ENCODE data around the gene PGAP2.

PGAP2 gene

DNA sequence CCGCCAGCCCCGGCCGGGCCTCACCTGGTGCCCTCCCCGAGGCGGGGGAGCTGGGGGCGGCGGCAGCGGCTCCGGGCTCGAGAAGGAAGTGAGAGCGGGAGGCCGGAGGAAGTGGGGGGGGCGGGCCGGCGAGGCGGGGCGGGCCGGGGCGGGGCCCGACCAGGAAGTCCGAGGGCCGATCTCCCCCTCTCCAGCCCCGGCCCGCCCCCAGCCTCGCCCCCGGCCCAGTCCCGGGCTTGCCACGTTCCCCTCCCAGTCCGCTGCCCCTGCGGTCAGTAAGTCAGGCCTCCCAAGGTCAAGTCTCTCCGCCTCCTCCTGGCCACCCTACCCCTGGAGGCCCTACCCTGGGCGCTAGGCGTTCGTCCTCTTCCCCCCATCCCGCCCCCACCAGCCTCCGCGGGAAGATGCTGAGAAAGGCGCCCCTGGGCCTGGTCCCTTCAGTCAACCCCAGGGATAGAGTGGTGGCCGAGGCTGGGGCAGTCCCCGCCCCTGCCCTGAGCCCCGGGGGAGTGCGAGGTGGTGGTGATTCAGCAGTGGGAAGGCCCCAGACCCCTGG, 32.6 kb downstream of the PGAP2 start, which contains the start of gene RHOG:
Gene RHOG, minus strand, starts transcription at position 90 of the 556 bp plus-strand sequence. CDS start 12,821 bp downstream, outside the sequence.
- no peaks in the 10 kb centered on the region for H3K27me3 ChIP-seq (ENCODE audit: control insufficient read depth in 1 of 2, insufficient read depth in 1 of 2, low read length in 2 of 2)
- H2AK5ac ChIP-seq (ENCODE audit: low read length, severe bottlenecking), result no peak within 1 kb of the TSS
- peaks cover 12% of the 10 kb centered on the region for H3K79me1 ChIP-seq (replicated peaks; ENCODE audit: low read length, poor library complexity, severe bottlenecking)
- H3K9ac ChIP-seq (ENCODE audit: low read length), result peak within 1 kb of the TSS; percentile 89
- peak within 1 kb of the TSS; percentile 88 to 97 for H3K4ac ChIP-seq (ENCODE audit: low read depth in 1 of 2, low read length in 2 of 2)
- H3K14ac ChIP-seq (ENCODE audit: low read length in 2 of 2), result peak within 1 kb of the TSS in 1 of 2 experiments; percentile 93
- WGBS, result 1% methylated on average over 10 of the region's 42 CpGs
- H3K27ac ChIP-seq (ENCODE audit: low read length, poor library complexity, severe bottlenecking), result peak within 1 kb of the TSS; percentile 80
- H2BK5ac ChIP-seq (ENCODE audit: low read depth, low read length, poor library complexity, severe bottlenecking), result peak within 1 kb of the TSS; percentile 76
- H3K23ac ChIP-seq (ENCODE audit: low read length in 2 of 2), result peak within 1 kb of the TSS in 1 of 2 experiments; percentile 91
- peak within 1 kb of the TSS; percentile 97 for H4K8ac ChIP-seq (ENCODE audit: low read length)
- H3K36me3 ChIP-seq (ENCODE audit: control insufficient read depth in 1 of 2, insufficient read depth in 2 of 2, low read depth in 1 of 2, low read length in 2 of 2), result peaks cover 9 to 10% of the 10 kb centered on the region in 2 experiments
- peaks cover 16% of the 10 kb centered on the region for H3K4me1 ChIP-seq (ENCODE audit: control insufficient read depth, insufficient read depth, low read depth, low read length)
- H3K9me3 ChIP-seq (ENCODE audit: control insufficient read depth, low read length), result no peaks in the 10 kb centered on the region
- peak within 1 kb of the TSS; percentile 85 for H4K91ac ChIP-seq (ENCODE audit: low read length)
- H3K18ac ChIP-seq (ENCODE audit: low read depth in 1 of 2, low read length in 2 of 2), result peak within 1 kb of the TSS; percentile 93 to 96
- DNase-seq, result peak; percentile 92
- H3K4me2 ChIP-seq (ENCODE audit: low read length, poor library complexity, severe bottlenecking), result peak within 1 kb of the TSS; percentile 93
- H2BK12ac ChIP-seq (ENCODE audit: low read length in 2 of 2), result peak within 1 kb of the TSS in 1 of 2 experiments; percentile 56
- H2AFZ ChIP-seq (ENCODE audit: low read depth, low read length), result peak within 1 kb of the TSS; percentile 73
- H3K4me3 ChIP-seq (ENCODE audit: insufficient read depth in 1 of 2, low read depth in 1 of 2, low read length in 2 of 2), result peak within 1 kb of the TSS; percentile 77 to 90
- peak within 1 kb of the TSS; percentile 95 for H2BK15ac ChIP-seq (ENCODE audit: low read depth, poor library complexity, severe bottlenecking)
- peak within 1 kb of the TSS; percentile 97 for H2BK120ac ChIP-seq (ENCODE audit: low read depth, low read length)

- peak overlapping the region; percentile 65 to 69 for H3K4me3 ChIP-seq (ENCODE audit: insufficient read depth in 1 of 2, low read depth in 1 of 2, low read length in 2 of 2)
- peak overlapping the region; percentile 76 for H2BK5ac ChIP-seq (ENCODE audit: low read depth, low read length, poor library complexity, severe bottlenecking)
- peak overlapping the region in 1 of 2 experiments; percentile 93 for H3K14ac ChIP-seq (ENCODE audit: low read length in 2 of 2)
- H3K4me1 ChIP-seq (ENCODE audit: control insufficient read depth, insufficient read depth, low read depth, low read length), result peaks cover 16% of the 10 kb centered on the region
- H4K8ac ChIP-seq (ENCODE audit: low read length), result peak overlapping the region; percentile 97
- peaks cover 11% of the 10 kb centered on the region for H3K79me1 ChIP-seq (replicated peaks; ENCODE audit: low read length, poor library complexity, severe bottlenecking)
- H3K27ac ChIP-seq (ENCODE audit: low read length, poor library complexity, severe bottlenecking), result peak overlapping the region; percentile 80
- H2BK120ac ChIP-seq (ENCODE audit: low read depth, low read length), result peak overlapping the region; percentile 97
- peak overlapping the region; percentile 85 for H4K91ac ChIP-seq (ENCODE audit: low read length)
- 27% methylated on average over 43 of the region's 44 CpGs for WGBS
- H2BK15ac ChIP-seq (ENCODE audit: low read depth, poor library complexity, severe bottlenecking), result peak overlapping the region; percentile 77
- H3K23ac ChIP-seq (ENCODE audit: low read length in 2 of 2), result no peak overlapping the region
- H2BK12ac ChIP-seq (ENCODE audit: low read length in 2 of 2), result peak overlapping the region in 1 of 2 experiments; percentile 54
- no peaks in the 10 kb centered on the region for H3K9me3 ChIP-seq (ENCODE audit: control insufficient read depth, low read length)
- peak overlapping the region; percentile 73 for H2AFZ ChIP-seq (ENCODE audit: low read depth, low read length)
- no peaks in the 10 kb centered on the region for H3K27me3 ChIP-seq (ENCODE audit: control insufficient read depth in 1 of 2, insufficient read depth in 1 of 2, low read length in 2 of 2)
- H3K18ac ChIP-seq (ENCODE audit: low read depth in 1 of 2, low read length in 2 of 2), result peak overlapping the region; percentile 93 to 96
- peak; percentile 90 for DNase-seq
- peaks cover 3 to 10% of the 10 kb centered on the region in 2 experiments for H3K36me3 ChIP-seq (ENCODE audit: control insufficient read depth in 1 of 2, insufficient read depth in 2 of 2, low read depth in 1 of 2, low read length in 2 of 2)
- H3K9ac ChIP-seq (ENCODE audit: low read length), result peak overlapping the region; percentile 88
- peak overlapping the region; percentile 85 for H3K4me2 ChIP-seq (ENCODE audit: low read length, poor library complexity, severe bottlenecking)
- peak overlapping the region; percentile 19 for H2AK5ac ChIP-seq (ENCODE audit: low read length, severe bottlenecking)
- H3K4ac ChIP-seq (ENCODE audit: low read depth in 1 of 2, low read length in 2 of 2), result peak overlapping the region; percentile 88 to 97
Measured at GRCh38 chr11:3841426-3842350, 33.3 kb downstream of the PGAP2 start.

DNA sequence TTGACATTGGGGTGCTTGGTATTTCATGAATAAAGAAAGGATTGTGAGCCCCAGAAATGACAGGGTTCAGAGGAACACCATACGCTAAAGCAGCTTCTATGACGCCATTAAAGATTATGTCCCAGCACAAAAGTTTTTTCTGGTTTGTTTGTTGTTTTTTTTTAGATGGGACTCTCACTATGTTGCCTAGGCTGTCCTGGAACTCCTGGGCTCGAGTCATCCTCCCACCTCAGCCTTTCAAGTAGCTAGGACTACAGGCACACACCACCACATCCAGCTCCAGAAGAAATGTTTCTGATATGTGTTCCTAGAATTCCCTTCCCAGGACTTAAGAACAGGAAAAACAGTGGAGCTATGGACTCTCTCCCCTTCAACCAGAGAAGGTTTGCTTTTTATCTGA, 35.0 kb downstream of the PGAP2 start:
- Histone ChIP-seq H3K9ac (ENCODE audit: low read length) (no peak overlapping the region), H3K9me3 (ENCODE audit: control insufficient read depth, low read length) (no peaks in the 10 kb centered on the region), H3K36me3 (ENCODE audit: control insufficient read depth in 1 of 2, insufficient read depth in 2 of 2, low read depth in 1 of 2, low read length in 2 of 2) (no peaks in the 10 kb centered on the region), H3K4me3 (ENCODE audit: insufficient read depth in 1 of 2, low read depth in 1 of 2, low read length in 2 of 2) (no peak overlapping the region), H3K18ac (ENCODE audit: low read depth in 1 of 2, low read length in 2 of 2) (no peak overlapping the region), H3K4me2 (ENCODE audit: low read length, poor library complexity, severe bottlenecking) (no peak overlapping the region), H2AFZ (ENCODE audit: low read depth, low read length) (no peak overlapping the region), H2BK15ac (ENCODE audit: low read depth, poor library complexity, severe bottlenecking) (no peak overlapping the region), H3K4me1 (ENCODE audit: control insufficient read depth, insufficient read depth, low read depth, low read length) (peaks cover 12% of the 10 kb centered on the region), H2BK5ac (ENCODE audit: low read depth, low read length, poor library complexity, severe bottlenecking) (no peak overlapping the region), H3K27ac (ENCODE audit: low read length, poor library complexity, severe bottlenecking) (no peak overlapping the region), H3K27me3 (ENCODE audit: control insufficient read depth in 1 of 2, insufficient read depth in 1 of 2, low read length in 2 of 2) (no peaks in the 10 kb centered on the region), H2AK5ac (ENCODE audit: low read length, severe bottlenecking) (no peak overlapping the region), H3K14ac (ENCODE audit: low read length in 2 of 2) (no peak overlapping the region), H3K23ac (ENCODE audit: low read length in 2 of 2) (no peak overlapping the region), H2BK120ac (ENCODE audit: low read depth, low read length) (no peak overlapping the region), H3K4ac (ENCODE audit: low read depth in 1 of 2, low read length in 2 of 2) (no peak overlapping the region), H4K8ac (ENCODE audit: low read length) (no peak overlapping the region), H3K79me1 (replicated peaks; ENCODE audit: low read length, poor library complexity, severe bottlenecking) (peaks cover 2% of the 10 kb centered on the region), H2BK12ac (ENCODE audit: low read length in 2 of 2) (no peak overlapping the region), H4K91ac (ENCODE audit: low read length) (no peak overlapping the region)
- 88% methylated on average over 3 of the region's 3 CpGs for WGBS
- no peak for DNase-seq

GRCh38 chr11:3845246-3845645, 36.9 kb downstream of the PGAP2 start:
- Histone ChIP-seq H3K9ac (ENCODE audit: low read length) (no peak overlapping the region), H2BK120ac (ENCODE audit: low read depth, low read length) (no peak overlapping the region), H3K79me1 (replicated peaks; ENCODE audit: low read length, poor library complexity, severe bottlenecking) (no peaks in the 10 kb centered on the region), H3K27ac (ENCODE audit: low read length, poor library complexity, severe bottlenecking) (no peak overlapping the region), H2AK5ac (ENCODE audit: low read length, severe bottlenecking) (no peak overlapping the region), H2BK15ac (ENCODE audit: low read depth, poor library complexity, severe bottlenecking) (no peak overlapping the region), H3K9me3 (ENCODE audit: control insufficient read depth, low read length) (no peaks in the 10 kb centered on the region), H3K4ac (ENCODE audit: low read depth in 1 of 2, low read length in 2 of 2) (no peak overlapping the region), H3K4me1 (ENCODE audit: control insufficient read depth, insufficient read depth, low read depth, low read length) (peaks cover 3% of the 10 kb centered on the region), H2BK5ac (ENCODE audit: low read depth, low read length, poor library complexity, severe bottlenecking) (no peak overlapping the region), H3K36me3 (ENCODE audit: control insufficient read depth in 1 of 2, insufficient read depth in 2 of 2, low read depth in 1 of 2, low read length in 2 of 2) (no peaks in the 10 kb centered on the region), H2BK12ac (ENCODE audit: low read length in 2 of 2) (no peak overlapping the region), H3K14ac (ENCODE audit: low read length in 2 of 2) (no peak overlapping the region), H2AFZ (ENCODE audit: low read depth, low read length) (no peak overlapping the region), H4K91ac (ENCODE audit: low read length) (no peak overlapping the region), H4K8ac (ENCODE audit: low read length) (no peak overlapping the region), H3K27me3 (ENCODE audit: control insufficient read depth in 1 of 2, insufficient read depth in 1 of 2, low read length in 2 of 2) (no peaks in the 10 kb centered on the region), H3K4me2 (ENCODE audit: low read length, poor library complexity, severe bottlenecking) (no peak overlapping the region), H3K23ac (ENCODE audit: low read length in 2 of 2) (no peak overlapping the region), H3K4me3 (ENCODE audit: insufficient read depth in 1 of 2, low read depth in 1 of 2, low read length in 2 of 2) (no peak overlapping the region), H3K18ac (ENCODE audit: low read depth in 1 of 2, low read length in 2 of 2) (no peak overlapping the region)
- WGBS, result 100% methylated on average over 1 of the region's 1 CpG
- DNase-seq, result no peak
